Testis (tissue), 2 donors: ENCODE results near the gene LRRC38.

ENCODE experiments used
- CTCF ChIP-seq, 3 experiments: fragments of 450-650 bp in 2 of 3; fragments of 200-600 bp in 1 of 3; sonication (generic) in 1 of 3; IDR thresholded peaks; one replicate each; pipeline ENCODE4 v1.5.1; 2016 to 2019; ENCODE audit warnings: antibody characterized with exemption in 3 of 3, mild to moderate bottlenecking in 2 of 3, moderate library complexity in 1 of 3
- POLR2A ChIP-seq: fragments of 450-650 bp; IDR thresholded peaks from one replicate; pipeline ENCODE4 v1.6.1; 2017; ENCODE audit warnings: antibody characterized with exemption, mild to moderate bottlenecking, moderate library complexity

- TF ChIP-seq POLR2A (no peak), CTCF (IDR thresholded peaks at IDR 0.05) (no peak)
Observed at GRCh38 chr1:13432251-13432650, 81.6 kb downstream of the LRRC38 start.
